Measurements from ENCODE around the gene AKAP5.
"Not testable (repeated sequence)": the region's sequence is repeated elsewhere in the genome, so short reads cannot be mapped to it uniquely, and the experiment has no call there.

AKAP5 gene

DNA sequence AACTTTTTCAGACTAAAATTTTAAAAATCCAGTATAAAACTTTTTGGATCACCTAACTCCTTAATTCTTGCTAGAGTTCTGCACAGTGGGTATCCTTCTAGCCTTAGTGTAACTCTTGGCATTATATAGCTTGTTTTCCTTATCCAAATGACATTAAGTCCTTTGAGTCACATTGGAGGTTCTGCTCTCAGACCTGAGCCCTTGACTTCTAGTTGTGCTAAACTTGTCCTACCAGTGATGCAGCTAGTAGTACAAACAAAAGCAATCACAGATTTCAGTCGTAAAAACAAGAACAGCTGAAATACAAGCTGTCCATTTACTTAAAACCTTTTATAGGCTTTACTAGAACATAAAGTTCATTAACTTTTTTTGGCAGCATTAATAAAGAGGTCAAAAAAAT is 49.8 kb downstream of the AKAP5 start:
- POLR2A ChIA-PET (ENCODE audit: low non-redundant PET): no interaction called here
- TF ChIP-seq, protein P1, sequence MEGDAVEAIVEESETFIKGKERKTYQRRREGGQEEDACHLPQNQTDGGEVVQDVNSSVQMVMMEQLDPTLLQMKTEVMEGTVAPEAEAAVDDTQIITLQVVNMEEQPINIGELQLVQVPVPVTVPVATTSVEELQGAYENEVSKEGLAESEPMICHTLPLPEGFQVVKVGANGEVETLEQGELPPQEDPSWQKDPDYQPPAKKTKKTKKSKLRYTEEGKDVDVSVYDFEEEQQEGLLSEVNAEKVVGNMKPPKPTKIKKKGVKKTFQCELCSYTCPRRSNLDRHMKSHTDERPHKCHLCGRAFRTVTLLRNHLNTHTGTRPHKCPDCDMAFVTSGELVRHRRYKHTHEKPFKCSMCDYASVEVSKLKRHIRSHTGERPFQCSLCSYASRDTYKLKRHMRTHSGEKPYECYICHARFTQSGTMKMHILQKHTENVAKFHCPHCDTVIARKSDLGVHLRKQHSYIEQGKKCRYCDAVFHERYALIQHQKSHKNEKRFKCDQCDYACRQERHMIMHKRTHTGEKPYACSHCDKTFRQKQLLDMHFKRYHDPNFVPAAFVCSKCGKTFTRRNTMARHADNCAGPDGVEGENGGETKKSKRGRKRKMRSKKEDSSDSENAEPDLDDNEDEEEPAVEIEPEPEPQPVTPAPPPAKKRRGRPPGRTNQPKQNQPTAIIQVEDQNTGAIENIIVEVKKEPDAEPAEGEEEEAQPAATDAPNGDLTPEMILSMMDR (conservative IDR thresholded peaks at IDR 0.05; ENCODE audit: low read depth): no peak
- CTCF ChIA-PET: interaction anchor here (0.5 kb wide), 1 partner anchor 17 kb away, joined by 3 read pairs; no protein-coding TSS in a partner anchor
- DNase-seq (ENCODE audit: low spot score): no peak
- no peak overlapping the region for H3K27ac ChIP-seq

DNA sequence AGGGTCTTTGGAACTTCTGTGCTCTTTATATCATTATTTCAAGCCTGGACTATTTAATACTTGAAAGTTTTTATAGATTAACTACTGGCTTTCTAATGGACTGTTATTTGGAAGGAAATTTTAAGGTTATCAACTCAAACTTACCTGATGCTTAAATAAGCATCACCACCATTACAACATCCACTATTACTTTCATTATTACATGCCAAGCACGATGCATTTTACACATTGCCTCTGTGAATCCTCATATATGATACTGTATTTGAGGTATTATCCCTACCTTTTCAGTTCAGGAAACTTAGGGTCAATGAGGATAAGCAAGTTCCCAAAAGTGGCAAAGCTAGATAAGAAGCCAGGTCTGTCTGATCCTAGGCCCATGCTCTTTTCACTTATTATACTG is 51.7 kb downstream of the AKAP5 start:
- TF ChIP-seq, protein P1 (conservative IDR thresholded peaks at IDR 0.05; ENCODE audit: low read depth): no peak
- no peak overlapping the region for H3K27ac ChIP-seq
- DNase-seq (ENCODE audit: low spot score): no peak
- POLR2A ChIA-PET (ENCODE audit: low non-redundant PET): no interaction called here
- CTCF ChIA-PET: interaction anchor here (1.0 to 1.1 kb wide), 2 partner anchors 120 to 375 kb away, joined by 3 to 4 read pairs; no protein-coding TSS in a partner anchor

DNA sequence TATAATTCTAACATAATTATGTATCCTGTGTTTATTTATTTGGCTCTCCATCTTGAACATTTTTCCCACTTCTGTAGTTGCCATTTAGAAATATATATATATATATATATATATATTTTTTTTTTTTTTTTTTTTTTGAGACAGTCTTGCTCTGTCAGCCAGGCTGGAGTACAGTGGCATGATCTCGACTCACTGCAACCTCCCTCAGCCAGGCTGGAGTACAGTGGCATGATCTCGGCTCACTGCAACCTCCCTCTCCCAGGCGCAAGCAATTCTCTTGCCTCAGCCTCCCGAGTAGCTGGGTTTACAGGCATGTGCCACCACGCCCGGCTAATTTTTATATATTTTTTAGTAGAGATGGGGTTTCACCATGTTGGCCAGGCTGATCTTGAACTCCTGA is 52.4 kb downstream of the AKAP5 start:
- POLR2A ChIA-PET (ENCODE audit: low non-redundant PET); CTCF ChIA-PET: not testable (repeated sequence)

DNA sequence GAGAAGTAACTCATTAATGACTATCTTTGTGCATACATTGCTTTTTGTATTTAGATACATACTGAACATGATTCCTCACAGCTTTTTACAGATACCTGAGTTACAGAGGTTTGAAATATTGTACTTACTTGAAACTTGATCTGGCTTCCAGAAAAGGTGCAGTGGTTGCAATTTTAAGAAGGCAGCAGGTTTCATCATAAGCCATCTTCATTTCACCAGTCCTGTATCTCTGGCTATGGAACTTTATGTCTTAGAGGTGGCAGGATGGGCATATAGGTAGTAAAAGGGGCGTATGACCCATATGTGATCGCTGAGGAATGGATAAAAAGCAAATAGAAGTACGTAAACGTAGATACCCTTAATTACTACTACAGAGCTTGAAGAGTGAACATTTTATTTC is 52.9 kb downstream of the AKAP5 start:
- TF ChIP-seq, protein P1 (conservative IDR thresholded peaks at IDR 0.05; ENCODE audit: low read depth): no peak
- no peak for DNase-seq (ENCODE audit: low spot score)
- no peak overlapping the region for H3K27ac ChIP-seq
- CTCF ChIA-PET: no interaction called here
- POLR2A ChIA-PET (ENCODE audit: low non-redundant PET): no interaction called here

More for the DNA sequence above, 52.4 kb downstream of the AKAP5 start:
- H3K27ac ChIP-seq; DNase-seq (ENCODE audit: low spot score): not testable (repeated sequence)

DNA sequence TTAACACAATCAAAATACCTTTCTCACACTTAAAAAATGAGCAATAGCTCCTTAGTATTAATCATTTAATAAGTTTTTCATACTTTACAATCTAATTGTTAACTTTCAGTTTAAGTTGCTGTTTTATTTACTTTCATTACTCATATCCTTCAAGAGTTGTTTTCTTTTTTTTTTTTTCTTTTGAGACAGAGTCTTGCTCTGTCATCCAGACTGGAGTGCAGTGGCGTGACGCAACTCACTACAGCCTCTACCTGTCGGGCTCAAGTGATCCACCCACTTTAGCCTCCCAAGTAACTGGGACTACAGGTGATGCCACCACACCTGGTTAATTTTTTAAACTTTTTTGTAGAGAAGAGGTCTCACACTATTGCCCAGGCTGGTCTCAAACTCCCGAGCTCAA is 55.4 kb downstream of the AKAP5 start:
- H3K27ac ChIP-seq: no peak overlapping the region
- DNase-seq (ENCODE audit: low spot score): no peak
- ChIA-PET CTCF (interaction anchor here (0.8 to 0.9 kb wide), 2 partner anchors 10 to 91 kb away, joined by 3 read pairs; no protein-coding TSS in a partner anchor), POLR2A (ENCODE audit: low non-redundant PET) (no interaction called here)
- TF ChIP-seq, protein P1 (conservative IDR thresholded peaks at IDR 0.05; ENCODE audit: low read depth): no peak

DNA sequence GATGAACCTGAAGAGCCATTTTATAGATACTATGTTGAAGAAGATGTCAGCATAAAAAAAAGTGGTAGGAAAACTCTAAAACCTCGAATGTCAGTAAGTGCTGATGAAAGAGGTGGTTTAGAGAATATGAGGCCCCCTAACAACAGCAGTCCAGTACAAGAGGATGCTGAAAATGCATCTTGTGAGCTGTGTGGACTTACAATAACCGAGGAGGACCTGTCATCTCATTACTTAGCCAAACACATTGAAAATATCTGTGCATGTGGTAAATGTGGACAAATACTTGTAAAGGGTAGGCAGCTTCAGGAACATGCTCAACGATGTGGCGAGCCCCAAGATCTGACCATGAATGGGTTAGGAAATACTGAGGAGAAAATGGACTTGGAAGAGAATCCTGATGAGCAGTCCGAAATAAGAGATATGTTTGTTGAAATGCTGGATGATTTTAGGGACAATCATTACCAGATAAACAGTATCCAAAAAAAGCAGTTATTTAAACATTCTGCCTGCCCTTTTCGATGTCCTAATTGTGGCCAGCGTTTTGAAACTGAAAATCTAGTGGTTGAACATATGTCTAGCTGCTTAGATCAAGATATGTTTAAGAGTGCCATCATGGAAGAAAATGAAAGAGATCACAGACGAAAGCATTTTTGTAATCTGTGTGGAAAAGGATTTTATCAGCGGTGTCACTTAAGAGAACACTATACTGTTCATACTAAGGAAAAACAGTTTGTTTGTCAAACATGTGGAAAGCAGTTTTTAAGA is 57.5 kb downstream of the AKAP5 start:
- ChIA-PET CTCF (interaction anchor here (1.1 kb wide), 1 partner anchor 12 kb away, joined by 5 read pairs; no protein-coding TSS in a partner anchor), POLR2A (ENCODE audit: low non-redundant PET) (no interaction called here)
- H3K27ac ChIP-seq: no peak overlapping the region
- TF ChIP-seq, protein P1 (conservative IDR thresholded peaks at IDR 0.05; ENCODE audit: low read depth): no peak
- no peak for DNase-seq (ENCODE audit: low spot score)
